Dedifferentiated amniotic fluid mesenchymal stem cell (primary cell): ENCODE results near the gene PATJ.
"Not testable (repeated sequence)": the region's sequence is repeated elsewhere in the genome, so short reads cannot be mapped to it uniquely, and the experiment has no call there.

Experiments used
- DNase-seq: peaks from one replicate; pipeline ENCODE4 v3.0.0-alpha.2; 2016; ENCODE audit errors: extremely low spot score

The PATJ gene

GRCh38 chr1:61741711-61742619 lies at the start of gene PATJ:
Gene PATJ (plus strand): TSS chr1:61742480. CDS start chr1:61762893, 20,413 bp downstream.
- no peak for DNase-seq

DNA sequence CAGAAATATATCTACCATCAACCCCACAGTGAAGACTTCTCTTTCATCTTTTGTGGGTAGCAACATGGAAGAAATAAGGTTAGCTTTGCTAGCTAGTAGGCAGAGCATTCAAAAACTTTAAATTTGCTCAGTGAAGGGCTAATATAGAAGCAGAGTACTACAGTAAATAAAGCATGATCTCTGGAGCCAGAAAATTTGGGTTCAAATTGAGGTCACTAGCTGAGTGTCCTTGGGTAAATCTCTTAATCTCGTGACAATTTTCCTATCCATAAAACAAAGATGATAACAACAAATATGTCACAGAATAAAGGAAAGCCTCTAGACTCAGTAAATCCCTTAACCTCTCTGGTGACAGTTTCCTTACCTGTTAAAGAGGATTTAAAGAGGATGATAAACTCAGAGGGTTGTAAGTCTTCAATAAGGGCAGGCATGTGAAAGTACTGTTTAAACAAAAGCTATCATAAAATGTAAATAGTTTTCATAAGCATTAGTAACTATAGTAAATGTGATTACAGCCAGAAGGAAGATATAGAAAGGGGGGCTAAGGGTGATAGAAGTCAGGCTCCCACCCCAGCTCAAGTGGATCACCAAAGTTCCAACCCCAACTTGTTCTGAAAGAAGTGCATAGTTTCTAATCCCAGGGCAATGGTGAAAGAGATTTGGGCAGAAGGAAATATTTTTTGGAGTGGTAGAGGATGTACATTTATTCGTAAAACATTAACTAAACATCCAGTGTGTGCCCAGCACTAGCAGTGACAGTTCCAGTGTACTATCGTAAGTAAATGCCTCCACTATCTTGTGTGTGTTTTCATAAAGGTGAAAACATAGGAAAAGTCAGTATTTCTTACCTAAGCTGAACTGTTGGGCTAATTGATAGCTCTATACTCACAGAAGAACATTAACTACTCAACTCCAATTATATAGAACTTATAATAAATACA lies 42.1 kb upstream of the PATJ start:
- no peak for DNase-seq

DNA sequence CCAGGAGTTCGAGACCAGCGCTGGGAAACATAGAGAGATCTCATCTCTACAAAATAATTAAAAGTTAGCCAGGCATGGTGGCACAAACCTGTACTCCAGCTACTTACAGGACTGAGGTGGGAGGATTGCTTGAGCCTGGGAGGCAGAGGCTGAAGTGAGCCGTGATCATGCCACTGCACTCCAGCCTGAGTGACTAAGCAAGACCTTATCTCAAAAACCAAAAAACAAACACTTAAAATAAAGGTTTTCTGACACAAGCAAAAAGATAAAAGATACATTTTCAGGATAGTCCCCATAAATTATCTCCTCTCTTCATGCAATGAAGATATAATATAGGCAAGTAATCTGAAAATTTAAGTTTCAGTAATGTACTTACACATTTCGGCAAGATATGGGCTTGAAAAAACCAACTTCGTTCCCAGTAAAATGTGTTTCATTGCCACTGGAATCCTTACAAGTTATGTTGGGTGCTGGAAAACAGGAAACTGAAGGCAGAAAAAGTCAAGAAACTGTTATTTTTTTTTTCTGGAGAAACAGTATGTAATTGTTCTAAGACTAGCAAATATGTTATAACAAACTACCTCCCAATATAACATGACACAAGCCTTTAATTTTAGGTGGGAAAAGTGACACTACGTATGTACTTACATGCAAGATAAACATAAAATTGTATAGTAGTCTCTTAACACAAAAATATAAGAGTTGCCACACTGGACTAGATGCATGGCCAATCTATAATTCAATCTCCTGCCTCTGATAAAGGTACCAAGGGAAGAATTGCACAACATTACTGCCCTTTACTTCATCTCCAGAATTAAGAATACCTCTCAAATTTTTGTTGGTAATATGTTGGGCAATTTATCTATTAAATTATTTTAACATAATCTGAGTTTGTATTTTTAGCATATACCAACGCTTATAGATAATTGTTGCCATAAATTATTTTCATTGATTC lies 33.0 kb upstream of the PATJ start:
- DNase-seq: no peak

GRCh38 chr1:61709908-61710289 lies 32.4 kb upstream of the PATJ start:
- DNase-seq: no peak

- DNase-seq: not testable (repeated sequence)
Observed at GRCh38 chr1:61711257-61711656, 31.0 kb upstream of the PATJ start.

DNA sequence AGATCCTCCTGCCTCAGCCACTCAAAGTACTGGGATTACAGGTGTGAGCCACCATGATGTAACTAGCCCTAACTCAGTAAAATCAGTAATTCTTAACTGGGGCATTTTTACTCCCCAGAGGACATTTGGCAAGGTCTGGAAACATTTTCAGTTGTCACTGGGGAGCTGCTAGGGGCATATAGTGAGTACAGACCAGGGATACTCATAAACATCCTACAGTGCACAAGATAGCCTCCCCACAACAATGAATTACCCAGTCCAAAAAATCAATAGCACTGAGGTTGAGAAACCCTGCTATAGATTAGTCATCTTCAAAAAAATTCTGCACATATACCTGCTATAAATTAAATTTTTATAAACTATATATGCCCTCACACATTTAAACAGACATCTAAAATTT lies 30.3 kb upstream of the PATJ start:
- no peak for DNase-seq

DNA sequence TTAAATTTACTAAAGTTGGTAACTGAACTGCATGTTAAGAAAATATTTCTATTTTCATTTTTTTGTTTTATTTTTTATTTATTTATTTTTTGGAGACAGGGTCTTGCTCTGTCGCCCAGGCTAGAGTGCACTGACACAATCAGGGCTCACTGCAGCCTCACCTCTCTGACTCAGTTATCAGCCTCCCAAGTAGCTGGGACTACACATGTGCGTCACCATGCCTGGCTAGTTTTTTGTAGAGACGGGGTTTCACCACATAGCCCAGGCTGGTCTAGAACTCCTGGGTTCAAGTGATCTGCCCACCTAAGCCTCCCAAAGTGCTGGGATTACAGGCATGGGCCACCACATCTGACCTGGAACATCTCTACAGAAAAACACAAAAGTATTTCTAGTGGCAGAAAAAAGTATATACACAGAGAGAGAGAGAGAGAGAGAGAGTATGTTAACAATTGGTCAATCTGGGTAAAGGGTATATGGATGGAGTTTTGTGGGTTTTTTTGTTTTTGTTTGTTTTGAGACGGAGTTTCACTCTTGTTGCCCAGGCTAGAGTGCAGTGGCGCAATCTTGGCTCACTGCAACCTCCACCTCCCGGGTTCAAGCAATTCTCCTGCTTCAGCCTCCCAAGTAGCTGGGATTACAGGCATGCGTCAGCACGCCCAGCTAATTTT lies 23.1 kb upstream of the PATJ start:
- DNase-seq: not testable (repeated sequence)

- no peak for DNase-seq
Observed at GRCh38 chr1:61724506-61724812, 17.8 kb upstream of the PATJ start.

GRCh38 chr1:61724813-61725694 lies 17.2 kb upstream of the PATJ start, which contains the start of gene TM2D1:
Gene TM2D1 (minus strand): TSS chr1:61725141. CDS start chr1:61725120, 21 bp downstream.
- peak; percentile 88 for DNase-seq

- no peak for DNase-seq
Observed at GRCh38 chr1:61727544-61727943, 14.7 kb upstream of the PATJ start.

- not testable (repeated sequence) for DNase-seq
Observed at GRCh38 chr1:61730679-61731078, 11.6 kb upstream of the PATJ start.

DNA sequence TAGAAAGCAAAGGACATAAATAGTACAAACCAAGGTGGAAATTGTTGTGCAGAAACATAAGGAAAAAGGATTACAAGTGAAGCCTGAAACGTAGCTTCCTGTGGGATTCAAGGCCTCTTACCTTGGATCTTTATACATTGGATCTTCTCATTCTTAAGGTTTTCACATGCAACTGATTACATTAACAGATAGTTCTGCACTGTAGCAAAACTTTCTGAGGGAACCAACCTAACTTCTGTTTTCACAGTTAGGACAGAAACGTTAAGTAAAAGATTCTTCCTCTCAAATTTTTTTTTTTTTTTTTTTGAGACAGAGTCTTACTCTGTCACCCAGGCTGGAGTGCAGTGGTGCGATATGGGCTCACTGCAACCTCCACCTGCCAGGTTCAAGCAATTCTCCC lies 9.6 kb upstream of the PATJ start:
- no peak for DNase-seq

GRCh38 chr1:61740751-61741700 lies 1.3 kb upstream of the PATJ start:
- DNase-seq: no peak

DNA sequence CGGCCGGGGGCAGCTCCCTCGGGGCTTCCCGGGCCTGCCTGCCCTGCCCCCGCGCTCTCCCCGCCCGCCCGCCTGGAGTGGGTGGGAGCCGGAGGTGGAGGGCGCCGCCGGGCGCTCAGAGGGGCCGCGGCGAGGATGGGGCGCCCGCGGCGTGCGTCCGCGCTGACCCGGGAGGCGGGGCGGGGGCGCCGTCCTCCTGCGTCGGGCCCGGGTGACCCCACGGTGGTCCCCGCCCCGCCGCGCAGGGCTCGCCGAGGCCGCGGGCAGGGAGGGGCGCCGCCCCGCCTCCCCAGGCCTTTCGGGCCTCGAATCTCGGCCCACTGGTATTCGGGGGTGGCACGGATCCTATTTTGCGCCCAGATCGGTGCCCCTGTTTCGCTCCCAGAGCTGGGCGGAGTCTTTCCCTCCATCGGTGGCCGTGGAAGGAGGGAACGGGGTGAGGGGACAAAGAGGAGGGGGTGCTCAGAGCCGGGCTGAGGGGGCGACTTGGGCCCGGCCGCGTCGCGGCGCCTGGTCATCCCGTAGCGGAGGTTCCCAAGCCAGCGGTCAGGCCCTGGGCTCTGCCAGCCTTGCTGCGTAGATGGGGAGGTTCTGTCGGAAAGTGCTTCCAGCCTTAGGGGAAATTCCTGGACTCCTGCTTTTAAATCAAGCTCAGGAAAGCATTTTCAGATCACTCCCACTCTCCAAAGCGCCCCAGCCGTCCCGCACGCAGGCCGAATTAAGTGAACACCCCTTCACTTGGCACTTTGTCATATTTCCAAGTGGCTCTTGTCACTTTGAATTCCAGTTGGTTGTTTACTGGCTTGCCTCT lies 545 bp downstream of the PATJ start:
- peak; percentile 46 for DNase-seq

DNA sequence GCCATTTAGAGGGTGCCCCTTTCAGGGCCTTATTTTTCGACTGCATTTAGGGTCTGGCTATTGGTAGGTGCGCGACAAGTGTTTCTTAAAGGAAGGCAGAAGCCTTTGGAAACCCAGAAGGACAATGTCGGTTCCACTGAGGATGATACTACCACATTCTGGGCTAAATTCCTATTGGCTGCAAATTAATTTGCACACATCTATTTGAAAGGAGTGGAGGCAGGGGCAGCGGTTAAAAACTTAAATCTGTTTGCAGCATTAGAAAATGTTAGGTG lies 1.1 kb downstream of the PATJ start:
- no peak for DNase-seq

- DNase-seq: no peak
Observed at GRCh38 chr1:61743716-61744580, 1.7 kb downstream of the PATJ start.

- DNase-seq: peak; percentile 28
Observed at GRCh38 chr1:61746813-61747212, 4.5 kb downstream of the PATJ start.
